IPS-18a (cell line): Measurements from ENCODE around the gene CLDN4.
A peak's percentile ranks its signal among the peaks of the same experiment; 100 is the strongest.

Experiments
- H3K27ac ChIP-seq: one replicate; pipeline ENCODE4 v1.5.1; 2013; ENCODE audit warnings: low read length
- H3K27me3 ChIP-seq: one replicate; pipeline ENCODE4 v1.6.1; 2013; ENCODE audit warnings: mild to moderate bottlenecking, low read length; ENCODE audit not compliant: control insufficient read depth, insufficient read depth
- H3K36me3 ChIP-seq: one replicate; pipeline ENCODE4 v1.6.1; 2013; ENCODE audit warnings: low read depth, low read length; ENCODE audit not compliant: control insufficient read depth
- H3K4me1 ChIP-seq: one replicate; pipeline ENCODE4 v1.6.1; 2013; ENCODE audit warnings: low read depth, low read length; ENCODE audit not compliant: control insufficient read depth
- H3K4me3 ChIP-seq: one replicate; pipeline ENCODE4 v1.5.1; 2013; ENCODE audit warnings: low read length
- H3K9ac ChIP-seq: one replicate; pipeline ENCODE4 v1.6.1; 2013; ENCODE audit warnings: mild to moderate bottlenecking, low read length, moderate library complexity
- H3K9me3 ChIP-seq: one replicate; pipeline ENCODE4 v1.6.1; 2013; ENCODE audit warnings: low read depth, low read length; ENCODE audit not compliant: control insufficient read depth

CLDN4 gene

GRCh38 chr7:73824986-73825385, 5.8 kb upstream of the CLDN4 start:
- no peak overlapping the region for H3K27ac ChIP-seq
- H3K9me3 ChIP-seq: no peaks in the 10 kb centered on the region
- no peak overlapping the region for H3K4me3 ChIP-seq
- H3K27me3 ChIP-seq: no peaks in the 10 kb centered on the region
- peaks cover 28% of the 10 kb centered on the region for H3K4me1 ChIP-seq
- no peak overlapping the region for H3K9ac ChIP-seq
- no peaks in the 10 kb centered on the region for H3K36me3 ChIP-seq

GRCh38 chr7:73827567-73828106, 3.2 kb upstream of the CLDN4 start:
- Histone ChIP-seq H3K4me1 (peaks cover 47% of the 10 kb centered on the region), H3K9ac (no peak overlapping the region), H3K27ac (no peak overlapping the region)

GRCh38 chr7:73828107-73828803, 2.5 kb upstream of the CLDN4 start:
- Histone ChIP-seq H3K4me1 (peaks cover 53% of the 10 kb centered on the region), H3K9me3 (no peaks in the 10 kb centered on the region), H3K9ac (no peak overlapping the region), H3K4me3 (no peak overlapping the region), H3K27ac (no peak overlapping the region), H3K36me3 (no peaks in the 10 kb centered on the region), H3K27me3 (no peaks in the 10 kb centered on the region)

More at GRCh38 chr7:73827567-73828106, 3.2 kb upstream of the CLDN4 start:
- H3K4me3 ChIP-seq: no peak overlapping the region
- no peaks in the 10 kb centered on the region for H3K27me3 ChIP-seq
- H3K9me3 ChIP-seq: no peaks in the 10 kb centered on the region
- H3K36me3 ChIP-seq: no peaks in the 10 kb centered on the region

GRCh38 chr7:73828972-73829371, 1.8 kb upstream of the CLDN4 start:
- Histone ChIP-seq H3K9ac (no peak overlapping the region), H3K4me1 (peaks cover 58% of the 10 kb centered on the region), H3K27me3 (no peaks in the 10 kb centered on the region), H3K4me3 (no peak overlapping the region), H3K36me3 (no peaks in the 10 kb centered on the region), H3K27ac (no peak overlapping the region), H3K9me3 (no peaks in the 10 kb centered on the region)

GRCh38 chr7:73829505-73829904, 1.3 kb upstream of the CLDN4 start:
- Histone ChIP-seq H3K27ac (no peak overlapping the region), H3K4me1 (peaks cover 58% of the 10 kb centered on the region), H3K9me3 (no peaks in the 10 kb centered on the region)

GRCh38 chr7:73829921-73830680, 695 bp upstream of the CLDN4 start:
- peaks cover 58% of the 10 kb centered on the region for H3K4me1 ChIP-seq
- no peak overlapping the region for H3K9ac ChIP-seq
- no peaks in the 10 kb centered on the region for H3K9me3 ChIP-seq
- no peak overlapping the region for H3K27ac ChIP-seq
- no peaks in the 10 kb centered on the region for H3K36me3 ChIP-seq
- peak overlapping the region; percentile 18 for H3K4me3 ChIP-seq
- no peaks in the 10 kb centered on the region for H3K27me3 ChIP-seq

More at GRCh38 chr7:73829505-73829904, 1.3 kb upstream of the CLDN4 start:
- no peak overlapping the region for H3K4me3 ChIP-seq
- no peaks in the 10 kb centered on the region for H3K36me3 ChIP-seq
- no peak overlapping the region for H3K9ac ChIP-seq
- no peaks in the 10 kb centered on the region for H3K27me3 ChIP-seq

GRCh38 chr7:73831584-73831833, 713 bp downstream of the CLDN4 start:
- no peaks in the 10 kb centered on the region for H3K27me3 ChIP-seq
- peaks cover 58% of the 10 kb centered on the region for H3K4me1 ChIP-seq
- H3K9me3 ChIP-seq: no peaks in the 10 kb centered on the region
- H3K27ac ChIP-seq: peak overlapping the region; percentile 42
- peak overlapping the region; percentile 15 for H3K9ac ChIP-seq
- no peaks in the 10 kb centered on the region for H3K36me3 ChIP-seq
- peak overlapping the region; percentile 39 for H3K4me3 ChIP-seq

GRCh38 chr7:73831834-73832651, 1.2 kb downstream of the CLDN4 start:
- peak overlapping the region; percentile 42 for H3K27ac ChIP-seq
- H3K36me3 ChIP-seq: no peaks in the 10 kb centered on the region
- no peaks in the 10 kb centered on the region for H3K9me3 ChIP-seq
- peaks cover 55% of the 10 kb centered on the region for H3K4me1 ChIP-seq
- peak overlapping the region; percentile 39 for H3K4me3 ChIP-seq
- peak overlapping the region; percentile 15 for H3K9ac ChIP-seq
- no peaks in the 10 kb centered on the region for H3K27me3 ChIP-seq

- Histone ChIP-seq H3K36me3 (no peaks in the 10 kb centered on the region), H3K27me3 (no peaks in the 10 kb centered on the region), H3K4me1 (peaks cover 48% of the 10 kb centered on the region), H3K9ac (peak overlapping the region; percentile 22), H3K9me3 (no peaks in the 10 kb centered on the region), H3K27ac (peak overlapping the region; percentile 78), H3K4me3 (no peak overlapping the region)
Observed at GRCh38 chr7:73832806-73833205, 2.0 kb downstream of the CLDN4 start.

GRCh38 chr7:73833251-73833919, 2.6 kb downstream of the CLDN4 start:
- H3K27me3 ChIP-seq: no peaks in the 10 kb centered on the region
- H3K27ac ChIP-seq: peak overlapping the region; percentile 78
- no peaks in the 10 kb centered on the region for H3K36me3 ChIP-seq
- H3K9ac ChIP-seq: peak overlapping the region; percentile 22
- no peak overlapping the region for H3K4me3 ChIP-seq
- no peaks in the 10 kb centered on the region for H3K9me3 ChIP-seq
- H3K4me1 ChIP-seq: peaks cover 45% of the 10 kb centered on the region

- no peak overlapping the region for H3K9ac ChIP-seq
- no peak overlapping the region for H3K4me3 ChIP-seq
- H3K4me1 ChIP-seq: peaks cover 34% of the 10 kb centered on the region
- H3K9me3 ChIP-seq: no peaks in the 10 kb centered on the region
- H3K27ac ChIP-seq: no peak overlapping the region
- H3K36me3 ChIP-seq: no peaks in the 10 kb centered on the region
- no peaks in the 10 kb centered on the region for H3K27me3 ChIP-seq
Observed at GRCh38 chr7:73834626-73835191, 3.9 kb downstream of the CLDN4 start.
